ENCODE measurements around the gene RASAL2. TPM values are rescaled to one million over a fixed set of nuclear protein-coding genes. Genes with fewer than 3 reads are reported as not detected.

The RASAL2 gene
- polyA plus RNA-seq, 2 of the 4 experiments (the other 2 are of a cell fraction): 7.1 to 17.6 TPM

GRCh38 chr1:178530037-178530402, 436.1 kb downstream of the RASAL2 start (continued):
- TF ChIP-seq, protein P1, sequence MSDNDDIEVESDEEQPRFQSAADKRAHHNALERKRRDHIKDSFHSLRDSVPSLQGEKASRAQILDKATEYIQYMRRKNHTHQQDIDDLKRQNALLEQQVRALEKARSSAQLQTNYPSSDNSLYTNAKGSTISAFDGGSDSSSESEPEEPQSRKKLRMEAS (IDR thresholded peaks at IDR 0.05): no peak
- TF ChIP-seq PBX3 (IDR thresholded peaks at IDR 0.05): no peak

- WGBS (ENCODE audit: missing lambda C conversion rate): 82% methylated on average over 3 of the region's 3 CpGs
- Histone ChIP-seq H3K4me3 (no peak overlapping the region), H3K4me1 (peaks cover 15% of the 10 kb centered on the region), H3K4me2 (peak overlapping the region; percentile 5; the same call in 2 of the 3 replicates), H3K27ac (peak overlapping the region in 1 of 2 experiments; percentile 39; a peak in 2 of 6 replicates), H3K9me3 (no peaks in the 10 kb centered on the region)
- FAIRE-seq: no peak
- no peak for ATAC-seq
- no peak for DNase-seq (ENCODE audit: low read depth in 1 of 2, low spot score in 1 of 2)
- ChIA-PET CTCF (interaction anchor here (1.4 to 18.9 kb wide), 6 partner anchors 12 to 551 kb away, joined by 3 to 352 read pairs (median 27); partner anchors contain the start of gene TOR3A), POLR2A (interaction anchor here (0.6 kb wide), 1 partner anchor 363 kb away, joined by 3 read pairs; no protein-coding TSS in a partner anchor)
- no peak for TF ChIP-seq HES2 (IDR thresholded peaks at IDR 0.05)
- TF ChIP-seq MYC (IDR thresholded peaks at IDR 0.05; ENCODE audit: borderline replicate concordance, low read length): no peak
- TF ChIP-seq, protein P2, sequence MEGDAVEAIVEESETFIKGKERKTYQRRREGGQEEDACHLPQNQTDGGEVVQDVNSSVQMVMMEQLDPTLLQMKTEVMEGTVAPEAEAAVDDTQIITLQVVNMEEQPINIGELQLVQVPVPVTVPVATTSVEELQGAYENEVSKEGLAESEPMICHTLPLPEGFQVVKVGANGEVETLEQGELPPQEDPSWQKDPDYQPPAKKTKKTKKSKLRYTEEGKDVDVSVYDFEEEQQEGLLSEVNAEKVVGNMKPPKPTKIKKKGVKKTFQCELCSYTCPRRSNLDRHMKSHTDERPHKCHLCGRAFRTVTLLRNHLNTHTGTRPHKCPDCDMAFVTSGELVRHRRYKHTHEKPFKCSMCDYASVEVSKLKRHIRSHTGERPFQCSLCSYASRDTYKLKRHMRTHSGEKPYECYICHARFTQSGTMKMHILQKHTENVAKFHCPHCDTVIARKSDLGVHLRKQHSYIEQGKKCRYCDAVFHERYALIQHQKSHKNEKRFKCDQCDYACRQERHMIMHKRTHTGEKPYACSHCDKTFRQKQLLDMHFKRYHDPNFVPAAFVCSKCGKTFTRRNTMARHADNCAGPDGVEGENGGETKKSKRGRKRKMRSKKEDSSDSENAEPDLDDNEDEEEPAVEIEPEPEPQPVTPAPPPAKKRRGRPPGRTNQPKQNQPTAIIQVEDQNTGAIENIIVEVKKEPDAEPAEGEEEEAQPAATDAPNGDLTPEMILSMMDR (IDR thresholded peaks at IDR 0.05): no peak
- TF ChIP-seq HOXA7 (CRISPR knock-in tag; IDR thresholded peaks at IDR 0.05): no peak
- TF ChIP-seq SREBF2 (IDR thresholded peaks at IDR 0.05): no peak
Observed at GRCh38 chr1:178530502-178530901, 436.6 kb downstream of the RASAL2 start.

DNA sequence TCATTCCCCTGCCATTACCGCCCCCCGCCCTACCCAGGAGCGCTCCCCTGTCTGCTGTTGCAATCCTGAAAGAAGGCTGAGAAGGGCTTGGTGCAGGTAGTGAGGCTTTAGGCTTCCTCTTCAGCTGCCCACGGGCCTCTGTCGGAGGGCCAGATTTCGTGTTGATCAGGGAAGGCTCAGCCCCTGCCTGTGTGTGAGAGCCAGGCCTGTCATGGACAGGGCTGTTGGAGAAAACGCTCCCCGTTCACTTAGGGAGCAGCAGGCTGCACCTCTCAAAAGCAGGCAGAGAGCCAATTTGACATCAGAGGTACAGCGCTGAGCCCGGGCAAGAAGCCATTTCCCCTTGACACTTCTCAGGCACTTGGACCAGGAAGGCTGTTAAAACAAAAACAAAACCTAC, 438.0 kb downstream of the RASAL2 start:
- DNase-seq (ENCODE audit: low read depth in 1 of 2, low spot score in 1 of 2) (no peak), FAIRE-seq (no peak), ATAC-seq (peak in 1 of 2 experiments; percentile 36; a peak in 3 of 6 replicates)
- no peak overlapping the region for H3K4me3 ChIP-seq
- CTCF ChIA-PET: interaction anchor here (0.5 to 18.9 kb wide), 33 partner anchors 10 to 838 kb away, joined by 3 to 352 read pairs (median 4); partner anchors contain the start of genes SOAT1 and TOR3A
- H3K4me2 ChIP-seq: peak overlapping the region; percentile 56
- TF ChIP-seq CHD4 (IDR thresholded peaks at IDR 0.05; ENCODE audit: borderline replicate concordance) (no peak), HES2 (IDR thresholded peaks at IDR 0.05) (no peak), RARB (CRISPR knock-in tag; IDR thresholded peaks at IDR 0.05) (no peak), JUNB (IDR thresholded peaks at IDR 0.05) (no peak), KDM1A (IDR thresholded peaks at IDR 0.05; ENCODE audit: low read depth) (no peak)
- TF ChIP-seq, protein P3, sequence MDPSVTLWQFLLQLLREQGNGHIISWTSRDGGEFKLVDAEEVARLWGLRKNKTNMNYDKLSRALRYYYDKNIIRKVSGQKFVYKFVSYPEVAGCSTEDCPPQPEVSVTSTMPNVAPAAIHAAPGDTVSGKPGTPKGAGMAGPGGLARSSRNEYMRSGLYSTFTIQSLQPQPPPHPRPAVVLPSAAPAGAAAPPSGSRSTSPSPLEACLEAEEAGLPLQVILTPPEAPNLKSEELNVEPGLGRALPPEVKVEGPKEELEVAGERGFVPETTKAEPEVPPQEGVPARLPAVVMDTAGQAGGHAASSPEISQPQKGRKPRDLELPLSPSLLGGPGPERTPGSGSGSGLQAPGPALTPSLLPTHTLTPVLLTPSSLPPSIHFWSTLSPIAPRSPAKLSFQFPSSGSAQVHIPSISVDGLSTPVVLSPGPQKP (IDR thresholded peaks at IDR 0.05; ENCODE audit: low read depth, low read length): no peak
- TF ChIP-seq, protein P1 (IDR thresholded peaks at IDR 0.05): no peak
- peaks cover 24% of the 10 kb centered on the region for H3K4me1 ChIP-seq
- H3K27ac ChIP-seq: peak overlapping the region in 1 of 2 experiments; percentile 12; a peak in 3 of 6 replicates
- 58% methylated on average over 10 of the region's 10 CpGs for WGBS (ENCODE audit: missing lambda C conversion rate)
- POLR2A ChIA-PET: no interaction called here
- no peaks in the 10 kb centered on the region for H3K9me3 ChIP-seq

GRCh38 chr1:178532392-178532791, 438.5 kb downstream of the RASAL2 start:
- H3K4me2 ChIP-seq: peak overlapping the region; percentile 56
- H3K27ac ChIP-seq: peak overlapping the region; percentile 27 to 68; a peak in 4 of 6 replicates
- no peaks in the 10 kb centered on the region for H3K9me3 ChIP-seq
- 15% methylated on average over 13 of the region's 13 CpGs for WGBS (ENCODE audit: missing lambda C conversion rate)
- POLR2A ChIA-PET: no interaction called here
- FAIRE-seq (peak; percentile 7), ATAC-seq (peak; percentile 71 to 90), DNase-seq (ENCODE audit: low read depth in 1 of 2, low spot score in 1 of 2) (peak; percentile 80 to 94)
- H3K4me3 ChIP-seq: no peak overlapping the region
- TF ChIP-seq RAD21 (conservative IDR thresholded peaks at IDR 0.05 in 1 of 2, IDR thresholded peaks at IDR 0.05 in 1 of 2) (peak; percentile 92 to 96), FOSL2 (IDR thresholded peaks at IDR 0.05) (no peak), FOSL2 (CRISPR knock-in tag; IDR thresholded peaks at IDR 0.05) (no peak), SMC3 (IDR thresholded peaks at IDR 0.05) (peak; percentile 87), CBX8 (IDR thresholded peaks at IDR 0.05) (no peak)
- TF ChIP-seq, protein P2 (IDR thresholded peaks at IDR 0.05): peak; percentile 92
- TF ChIP-seq, protein P4, sequence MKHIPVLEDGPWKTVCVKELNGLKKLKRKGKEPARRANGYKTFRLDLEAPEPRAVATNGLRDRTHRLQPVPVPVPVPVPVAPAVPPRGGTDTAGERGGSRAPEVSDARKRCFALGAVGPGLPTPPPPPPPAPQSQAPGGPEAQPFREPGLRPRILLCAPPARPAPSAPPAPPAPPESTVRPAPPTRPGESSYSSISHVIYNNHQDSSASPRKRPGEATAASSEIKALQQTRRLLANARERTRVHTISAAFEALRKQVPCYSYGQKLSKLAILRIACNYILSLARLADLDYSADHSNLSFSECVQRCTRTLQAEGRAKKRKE (CRISPR knock-in tag; IDR thresholded peaks at IDR 0.05; ENCODE audit: low read depth): no peak
- TF ChIP-seq, protein P1 (IDR thresholded peaks at IDR 0.05): peak; percentile 69
- H3K4me1 ChIP-seq: peaks cover 29% of the 10 kb centered on the region
- CTCF ChIA-PET: interaction anchor here (0.5 to 18.9 kb wide), 38 partner anchors 10 to 838 kb away, joined by 3 to 352 read pairs (median 4); partner anchors contain the start of genes SOAT1 and TOR3A

Data from A549 (cell line).